SK-N-MC (cell line): ENCODE results near the gene NADSYN1.
A peak's percentile ranks its signal among the peaks of the same experiment; 100 is the strongest.

Source experiments
- EZH2 ChIP-seq: fragments of 200-600 bp; sonication (generic); IDR thresholded peaks from one replicate; pipeline ENCODE4 v1.6.1; 2017; ENCODE audit warnings: antibody characterized with exemption
- FOXP2 ChIP-seq: optimal IDR thresholded peaks from 2 replicates; pipeline ENCODE3; 2011; ENCODE audit warnings: mild to moderate bottlenecking, moderate library complexity; ENCODE audit not compliant: insufficient read depth; ENCODE audit errors: extremely low read length, control extremely low read depth
- POLR2AphosphoS5 ChIP-seq: IDR thresholded peaks from 2 replicates; pipeline ENCODE4 v1.6.1; 2012; ENCODE audit warnings: mild to moderate bottlenecking, low read depth, low read length, borderline replicate concordance

DNA sequence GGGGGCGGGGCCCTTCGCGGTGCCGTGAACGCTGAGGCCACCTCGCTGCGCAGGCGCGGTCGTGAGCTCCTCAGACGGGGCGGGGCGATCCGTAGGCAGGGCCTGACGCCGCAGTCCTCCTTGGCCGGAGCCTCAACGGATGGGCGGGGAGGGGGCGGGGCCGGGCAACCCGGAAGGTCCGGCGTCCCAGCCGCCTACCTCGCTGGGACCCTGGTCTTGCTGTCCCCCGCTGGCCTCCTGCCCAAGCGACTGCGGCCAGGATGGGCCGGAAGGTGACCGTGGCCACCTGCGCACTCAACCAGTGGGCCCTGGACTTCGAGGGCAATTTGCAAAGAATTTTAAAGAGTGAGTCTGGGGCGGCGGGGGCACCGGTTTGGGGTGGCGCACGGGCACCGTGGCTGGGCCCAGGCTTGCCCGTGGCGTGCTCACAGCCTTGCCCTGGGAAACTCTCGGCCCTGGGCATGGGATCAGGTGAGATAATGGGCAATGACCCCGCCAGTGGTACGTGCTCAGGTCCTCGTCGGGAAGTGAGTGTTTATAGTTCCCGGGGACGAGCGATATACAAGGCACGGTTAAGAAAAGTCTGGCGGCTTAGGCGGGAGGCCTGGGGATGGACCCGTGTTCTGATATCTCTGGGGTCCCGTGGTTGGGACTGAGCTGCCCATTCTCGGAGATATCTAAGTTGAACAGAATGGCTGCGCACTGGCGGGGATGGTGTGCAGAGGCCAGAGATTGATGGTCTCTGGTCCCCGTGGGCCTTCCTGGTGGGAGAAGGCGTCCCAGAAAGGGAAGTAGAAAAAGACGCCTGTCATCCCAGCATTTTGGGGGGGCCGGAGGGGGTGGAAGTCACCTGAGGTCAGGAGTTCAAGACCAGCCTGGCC is at the start of gene NADSYN1:
- TF ChIP-seq EZH2 (no peak), FOXP2 (peak; percentile 10), POLR2AphosphoS5 (peak; percentile 66; the same call in 1 of the 2 replicates)
